GM23338 (cell line): ENCODE measurements around the gene DCBLD1. TPM values are rescaled to one million over a fixed set of nuclear protein-coding genes. Genes with fewer than 3 reads are reported as not detected.

Source experiments
- ATAC-seq: fragments of 200-7000 bp; cut with Tn5 transposase; 3 replicates; pipeline ENCODE4 v1.9.1; 2020
- DNase-seq: peaks from one replicate; pipeline ENCODE4 v3.0.0-alpha.2; 2015; ENCODE audit warnings: low spot score
- H2AFZ ChIP-seq: fragments of 200-600 bp; sonication (generic); 2 replicates; pipeline ENCODE4 v1.8.0; 2016; ENCODE audit warnings: antibody characterized with exemption, mild to moderate bottlenecking, moderate library complexity
- H3F3A ChIP-seq: fragments of 200-600 bp; sonication (generic); replicated peaks from 2 replicates; pipeline ENCODE4 v1.8.0; 2017; ENCODE audit warnings: antibody characterized with exemption, mixed run types, low read depth
- H3K27ac ChIP-seq: fragments of 200-600 bp; sonication (generic); 2 replicates; pipeline ENCODE4 v1.6.1; 2016; ENCODE audit warnings: low read depth
- H3K27me3 ChIP-seq: fragments of 200-600 bp; sonication (generic); 2 replicates; pipeline ENCODE4 v1.8.0; 2016; ENCODE audit warnings: mild to moderate bottlenecking, mixed run types, moderate library complexity; ENCODE audit not compliant: insufficient read depth
- H3K36me3 ChIP-seq: fragments of 200-600 bp; sonication (generic); 2 replicates; pipeline ENCODE4 v1.8.0; 2016; ENCODE audit warnings: mild to moderate bottlenecking; ENCODE audit not compliant: insufficient read depth
- H3K4me1 ChIP-seq: fragments of 200-600 bp; sonication (generic); 2 replicates; pipeline ENCODE4 v1.8.0; 2016; ENCODE audit warnings: mild to moderate bottlenecking, moderate library complexity; ENCODE audit not compliant: insufficient read depth
- H3K4me2 ChIP-seq: fragments of 200-600 bp; sonication (generic); 2 replicates; pipeline ENCODE4 v1.7.1; 2017; ENCODE audit warnings: mixed run types
- H3K4me3 ChIP-seq: fragments of 200-600 bp; sonication (generic); 2 replicates; pipeline ENCODE4 v1.6.1; 2016; ENCODE audit warnings: mixed run types
- H3K79me2 ChIP-seq: fragments of 200-600 bp; sonication (generic); replicated peaks from 2 replicates; pipeline ENCODE4 v1.8.0; 2017; ENCODE audit warnings: mild to moderate bottlenecking; ENCODE audit not compliant: insufficient read depth
- H3K9me2 ChIP-seq: fragments of 200-600 bp; sonication (generic); 2 replicates; pipeline ENCODE4 v1.8.0; 2017; ENCODE audit not compliant: insufficient read depth
- H4K20me1 ChIP-seq: fragments of 200-600 bp; sonication (generic); replicated peaks from 2 replicates; pipeline ENCODE4 v1.8.0; 2017; ENCODE audit warnings: mild to moderate bottlenecking; ENCODE audit not compliant: insufficient read depth
- H3K27ac Mint-ChIP-seq: 2 replicates; pipeline ENCODE4 v1.8.0; 2020; ENCODE audit warnings: inconsistent platforms, mild to moderate bottlenecking, moderate library complexity, mixed read lengths
- H3K27me3 Mint-ChIP-seq: 3 replicates; pipeline ENCODE4 v1.8.0; 2022; ENCODE audit warnings: low read depth, mild to moderate bottlenecking, moderate library complexity, mixed read lengths, inconsistent platforms; ENCODE audit not compliant: insufficient read depth, poor library complexity
- H3K36me3 Mint-ChIP-seq: 3 replicates; pipeline ENCODE4 v1.8.0; 2021; ENCODE audit warnings: low read depth, mild to moderate bottlenecking, inconsistent platforms, moderate library complexity, mixed read lengths
- H3K4me1 Mint-ChIP-seq: 3 replicates; pipeline ENCODE4 v1.8.0; 2020; ENCODE audit warnings: mild to moderate bottlenecking, inconsistent platforms, mixed read lengths
- H3K4me3 Mint-ChIP-seq: 3 replicates; pipeline ENCODE4 v1.8.0; 2021; ENCODE audit warnings: moderate library complexity, mild to moderate bottlenecking, inconsistent platforms, mixed read lengths
- H3K9me3 Mint-ChIP-seq: 3 replicates; pipeline ENCODE4 v1.8.0; 2020; ENCODE audit warnings: moderate library complexity, mild to moderate bottlenecking, inconsistent platforms, mixed read lengths
- CREB1 ChIP-seq: fragments of 250-450 bp; sonication (Bioruptor Pico); IDR thresholded peaks from 2 replicates; pipeline ENCODE4 v1.5.0; 2020; ENCODE audit warnings: low read depth, mild to moderate bottlenecking, moderate library complexity
- ETS1 ChIP-seq: IDR thresholded peaks from 2 replicates; pipeline ENCODE4 v1.6.1; 2016; ENCODE audit warnings: antibody characterized with exemption
- EZH2 ChIP-seq: fragments of 200-600 bp; sonication (generic); IDR thresholded peaks from one replicate; pipeline ENCODE4 v1.8.0; 2017; ENCODE audit warnings: antibody characterized with exemption, mild to moderate bottlenecking, low read depth; ENCODE audit not compliant: unreplicated experiment
- JUNB ChIP-seq: IDR thresholded peaks from one replicate; pipeline ENCODE4 v1.6.1; 2016; ENCODE audit warnings: antibody characterized with exemption; ENCODE audit not compliant: unreplicated experiment
- STAT1 ChIP-seq: IDR thresholded peaks from one replicate; pipeline ENCODE4 v1.6.1; 2016; ENCODE audit warnings: antibody characterized with exemption; ENCODE audit not compliant: unreplicated experiment
- ZNF462 ChIP-seq: fragments of 250-450 bp; sonication (Bioruptor Pico); IDR thresholded peaks from 2 replicates; pipeline ENCODE4 v1.5.0; 2020; ENCODE audit warnings: mild to moderate bottlenecking, moderate library complexity
- polyA plus RNA-seq: library from polyadenylated mRNA; unstranded; fragments of >200 nt; fragmentation: Nextera tagmentation; extraction: Ambion mirVana; gene quantifications from 2 replicates; pipeline ENCODE4 v1.2.1, GENCODE V29; 2016
- total RNA-seq: library from RNA; depleted of rRNA; stranded (reverse); fragments of >200 nt; shearing (Covaris generic); gene quantifications from 2 replicates; pipeline ENCODE4 v1.2.3, GENCODE V29; 2014

The DCBLD1 gene
- total and polyA plus RNA-seq, 2 experiments from 2014 or later, result 4.2 to 7.6 TPM

GRCh38 chr6:117446861-117447260 is 35.6 kb upstream of the DCBLD1 start (continued):
- TF ChIP-seq ZNF462 (CRISPR knock-in tag) (no peak), CREB1 (CRISPR knock-in tag) (no peak), ETS1 (no peak), JUNB (no peak), STAT1 (no peak)

- ATAC-seq, result no peak
- H3K27ac Mint-ChIP-seq, result peak overlapping the region; percentile 12; the same call in 1 of the 2 replicates
- Histone ChIP-seq H3K79me2 (no peaks in the 10 kb centered on the region), H3K9me2 (no peaks in the 10 kb centered on the region), H3K4me1 (peaks cover 12% of the 10 kb centered on the region), H4K20me1 (no peaks in the 10 kb centered on the region), H2AFZ (peak overlapping the region; percentile 86; the same call in 1 of the 2 replicates), H3K4me3 (no peak overlapping the region), H3K27me3 (no peaks in the 10 kb centered on the region), H3K27ac (no peak overlapping the region), H3F3A (no peaks in the 10 kb centered on the region), H3K4me2 (no peak overlapping the region), H3K36me3 (no peaks in the 10 kb centered on the region)
- H3K27me3 Mint-ChIP-seq, result no peaks in the 10 kb centered on the region
- H3K4me3 Mint-ChIP-seq, result no peak overlapping the region
- peak; percentile 8 for DNase-seq
- TF ChIP-seq EZH2, result no peak
- no peak for TF ChIP-seq STAT1
- H3K9me3 Mint-ChIP-seq, result no peaks in the 10 kb centered on the region
- H3K36me3 Mint-ChIP-seq, result no peaks in the 10 kb centered on the region
- peaks cover 14% of the 10 kb centered on the region for H3K4me1 Mint-ChIP-seq
Observed at GRCh38 chr6:117448011-117448410, 34.5 kb upstream of the DCBLD1 start.
